Activated CD8-positive, alpha-beta memory T cell treated with anti-CD3 and anti-CD28 coated beads, Interleukin-2, amount 50 U/mL, for 4 hours (primary cell): ENCODE results near the gene PEPD.

Experiments
- DNase-seq: peaks from one replicate; pipeline ENCODE4 v3.0.0-alpha.2; 2020

Gene PEPD

GRCh38 chr19:33393286-33394005 lies 128.1 kb downstream of the PEPD start:
- DNase-seq = no peak

GRCh38 chr19:33392341-33393285 lies 129.0 kb downstream of the PEPD start:
- DNase-seq = no peak

GRCh38 chr19:33391631-33392249 lies 129.9 kb downstream of the PEPD start:
- peak; percentile 11 for DNase-seq

GRCh38 chr19:33390908-33391630 lies 130.5 kb downstream of the PEPD start:
- peak; percentile 8 for DNase-seq

GRCh38 chr19:33390101-33390907 lies 131.3 kb downstream of the PEPD start:
- DNase-seq = peak; percentile 13

GRCh38 chr19:33389421-33390100 lies 132.0 kb downstream of the PEPD start:
- DNase-seq = no peak

- peak; percentile 9 for DNase-seq
These were observed 132.7 kb downstream of the PEPD start for GRCh38 chr19:33388725-33389420.

- DNase-seq = no peak
These were observed 133.3 kb downstream of the PEPD start for GRCh38 chr19:33388231-33388724.

GRCh38 chr19:33387351-33388230 lies 134.0 kb downstream of the PEPD start:
- DNase-seq = no peak

GRCh38 chr19:33386361-33386858 lies 135.2 kb downstream of the PEPD start:
- DNase-seq = no peak

- no peak for DNase-seq
These were observed 135.6 kb downstream of the PEPD start for GRCh38 chr19:33385956-33386355.

- DNase-seq = no peak
These were observed 136.6 kb downstream of the PEPD start for GRCh38 chr19:33384983-33385382.

GRCh38 chr19:33383720-33384292 lies 137.8 kb downstream of the PEPD start:
- DNase-seq = no peak

- no peak for DNase-seq
These were observed 138.6 kb downstream of the PEPD start for GRCh38 chr19:33382982-33383381.

- no peak for DNase-seq
These were observed 139.6 kb downstream of the PEPD start for GRCh38 chr19:33382006-33382405.

GRCh38 chr19:33381101-33381500 lies 140.5 kb downstream of the PEPD start:
- DNase-seq = no peak

GRCh38 chr19:33379151-33379829 lies 142.3 kb downstream of the PEPD start:
- no peak for DNase-seq
